GM12878 (cell line): ENCODE measurements around the gene ERO1B. TPM values are rescaled to one million over a fixed set of nuclear protein-coding genes. Genes with fewer than 3 reads are reported as not detected.

ENCODE experiments used
- DPF2 ChIP-seq: fragments of 450-650 bp; IDR thresholded peaks from 2 replicates; pipeline ENCODE4 v1.6.1; 2017; ENCODE audit warnings: mild to moderate bottlenecking
- JUND ChIP-seq: IDR thresholded peaks from 2 replicates; pipeline ENCODE4 v1.6.1; 2012; ENCODE audit warnings: low read depth, mild to moderate bottlenecking, low read length, improper control_type of control experiment, moderate library complexity
- NFXL1 ChIP-seq: fragments of 450-650 bp; IDR thresholded peaks from 2 replicates; pipeline ENCODE4 v1.6.1; 2017; ENCODE audit warnings: antibody characterized with exemption, mild to moderate bottlenecking, borderline replicate concordance
- STAT1 ChIP-seq: fragments of 450-650 bp; conservative IDR thresholded peaks from 2 replicates; pipeline ENCODE4 v1.6.1; 2014; ENCODE audit warnings: antibody characterized with exemption, mild to moderate bottlenecking
- SUZ12 ChIP-seq: fragments of 200-600 bp; sonication (generic); IDR thresholded peaks from one replicate; pipeline ENCODE4 v1.6.1; 2018; ENCODE audit warnings: antibody characterized with exemption, mild to moderate bottlenecking; ENCODE audit not compliant: unreplicated experiment
- polyA plus RNA-seq, 11 experiments: library from polyadenylated mRNA; depleted of rRNA in 4 of 11; unstranded in 6 of 11; stranded (reverse) in 5 of 11; fragments of >200 nt; fragmentation: Nextera tagmentation in 4 of 11; fragmentation: Illumina TruSeq in 1 of 11; extraction: Ambion mirVana in 4 of 11; extraction: Trizol in 1 of 11; gene quantifications; 1 replicate in 1 of 11; 2 replicates in 10 of 11; pipeline versions ENCODE4 v1.2.1 to v1.2.3, GENCODE V29; 2011 to 2016; ENCODE audit warnings: inconsistent platforms in 2 of 11, missing spikeins in 2 of 11, low read depth in 1 of 11
- total RNA-seq, 4 experiments: library from RNA; depleted of rRNA in 3 of 4; stranded (reverse); fragments of >200 nt in 3 of 4; fragmentation: Illumina TruSeq in 1 of 4; extraction: Trizol in 1 of 4; gene quantifications; 2 replicates each; pipeline versions ENCODE4 v1.2.1 to v1.2.3, GENCODE V29; 2013 to 2021
- TF ChIP-seq, protein P1 (sequence below): fragments of 450-650 bp; IDR thresholded peaks from 2 replicates; pipeline ENCODE4 v1.6.1; 2016; ENCODE audit warnings: mild to moderate bottlenecking, moderate library complexity, borderline replicate concordance
- TF ChIP-seq, protein P2 (sequence below): fragments of 450-650 bp; formaldehyde crosslinking; IDR thresholded peaks from 2 replicates; pipeline ENCODE4 v1.5.0; 2022; ENCODE audit warnings: mild to moderate bottlenecking, missing genetic modification characterization

The ERO1B gene
- total and polyA plus RNA-seq, 10 of the 15 experiments (the other 5 are each of a cell fraction or from before 2014, with no cell fraction given): 9.0 to 30.9 (median 23.0) TPM

DNA sequence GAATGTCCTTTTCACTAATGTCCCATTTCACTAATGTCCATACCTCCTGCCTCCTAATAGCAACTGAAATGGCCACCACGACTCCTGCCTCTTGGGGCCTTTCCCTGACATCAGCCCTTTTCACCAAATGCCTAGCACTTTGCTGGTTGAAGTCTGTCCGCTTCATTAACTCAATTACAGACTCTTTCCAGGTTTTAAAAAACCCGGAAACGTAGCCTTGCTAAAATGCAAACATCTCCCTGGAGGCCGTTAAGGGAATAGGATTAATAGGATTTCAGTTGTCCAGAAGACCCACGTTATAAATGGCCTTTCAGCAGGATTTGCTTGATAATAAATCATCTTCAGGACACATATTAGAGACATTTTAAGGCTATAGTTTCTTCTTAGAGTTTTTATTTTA is 25.7 kb upstream of the ERO1B start (continued):
- no peak for TF ChIP-seq SUZ12
- no peak for TF ChIP-seq STAT1
- TF ChIP-seq JUND: no peak
- TF ChIP-seq, protein P1, sequence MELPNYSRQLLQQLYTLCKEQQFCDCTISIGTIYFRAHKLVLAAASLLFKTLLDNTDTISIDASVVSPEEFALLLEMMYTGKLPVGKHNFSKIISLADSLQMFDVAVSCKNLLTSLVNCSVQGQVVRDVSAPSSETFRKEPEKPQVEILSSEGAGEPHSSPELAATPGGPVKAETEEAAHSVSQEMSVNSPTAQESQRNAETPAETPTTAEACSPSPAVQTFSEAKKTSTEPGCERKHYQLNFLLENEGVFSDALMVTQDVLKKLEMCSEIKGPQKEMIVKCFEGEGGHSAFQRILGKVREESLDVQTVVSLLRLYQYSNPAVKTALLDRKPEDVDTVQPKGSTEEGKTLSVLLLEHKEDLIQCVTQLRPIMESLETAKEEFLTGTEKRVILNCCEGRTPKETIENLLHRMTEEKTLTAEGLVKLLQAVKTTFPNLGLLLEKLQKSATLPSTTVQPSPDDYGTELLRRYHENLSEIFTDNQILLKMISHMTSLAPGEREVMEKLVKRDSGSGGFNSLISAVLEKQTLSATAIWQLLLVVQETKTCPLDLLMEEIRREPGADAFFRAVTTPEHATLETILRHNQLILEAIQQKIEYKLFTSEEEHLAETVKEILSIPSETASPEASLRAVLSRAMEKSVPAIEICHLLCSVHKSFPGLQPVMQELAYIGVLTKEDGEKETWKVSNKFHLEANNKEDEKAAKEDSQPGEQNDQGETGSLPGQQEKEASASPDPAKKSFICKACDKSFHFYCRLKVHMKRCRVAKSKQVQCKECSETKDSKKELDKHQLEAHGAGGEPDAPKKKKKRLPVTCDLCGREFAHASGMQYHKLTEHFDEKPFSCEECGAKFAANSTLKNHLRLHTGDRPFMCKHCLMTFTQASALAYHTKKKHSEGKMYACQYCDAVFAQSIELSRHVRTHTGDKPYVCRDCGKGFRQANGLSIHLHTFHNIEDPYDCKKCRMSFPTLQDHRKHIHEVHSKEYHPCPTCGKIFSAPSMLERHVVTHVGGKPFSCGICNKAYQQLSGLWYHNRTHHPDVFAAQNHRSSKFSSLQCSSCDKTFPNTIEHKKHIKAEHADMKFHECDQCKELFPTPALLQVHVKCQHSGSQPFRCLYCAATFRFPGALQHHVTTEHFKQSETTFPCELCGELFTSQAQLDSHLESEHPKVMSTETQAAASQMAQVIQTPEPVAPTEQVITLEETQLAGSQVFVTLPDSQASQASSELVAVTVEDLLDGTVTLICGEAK: no peak
- no peak for TF ChIP-seq NFXL1
- TF ChIP-seq, protein P2, sequence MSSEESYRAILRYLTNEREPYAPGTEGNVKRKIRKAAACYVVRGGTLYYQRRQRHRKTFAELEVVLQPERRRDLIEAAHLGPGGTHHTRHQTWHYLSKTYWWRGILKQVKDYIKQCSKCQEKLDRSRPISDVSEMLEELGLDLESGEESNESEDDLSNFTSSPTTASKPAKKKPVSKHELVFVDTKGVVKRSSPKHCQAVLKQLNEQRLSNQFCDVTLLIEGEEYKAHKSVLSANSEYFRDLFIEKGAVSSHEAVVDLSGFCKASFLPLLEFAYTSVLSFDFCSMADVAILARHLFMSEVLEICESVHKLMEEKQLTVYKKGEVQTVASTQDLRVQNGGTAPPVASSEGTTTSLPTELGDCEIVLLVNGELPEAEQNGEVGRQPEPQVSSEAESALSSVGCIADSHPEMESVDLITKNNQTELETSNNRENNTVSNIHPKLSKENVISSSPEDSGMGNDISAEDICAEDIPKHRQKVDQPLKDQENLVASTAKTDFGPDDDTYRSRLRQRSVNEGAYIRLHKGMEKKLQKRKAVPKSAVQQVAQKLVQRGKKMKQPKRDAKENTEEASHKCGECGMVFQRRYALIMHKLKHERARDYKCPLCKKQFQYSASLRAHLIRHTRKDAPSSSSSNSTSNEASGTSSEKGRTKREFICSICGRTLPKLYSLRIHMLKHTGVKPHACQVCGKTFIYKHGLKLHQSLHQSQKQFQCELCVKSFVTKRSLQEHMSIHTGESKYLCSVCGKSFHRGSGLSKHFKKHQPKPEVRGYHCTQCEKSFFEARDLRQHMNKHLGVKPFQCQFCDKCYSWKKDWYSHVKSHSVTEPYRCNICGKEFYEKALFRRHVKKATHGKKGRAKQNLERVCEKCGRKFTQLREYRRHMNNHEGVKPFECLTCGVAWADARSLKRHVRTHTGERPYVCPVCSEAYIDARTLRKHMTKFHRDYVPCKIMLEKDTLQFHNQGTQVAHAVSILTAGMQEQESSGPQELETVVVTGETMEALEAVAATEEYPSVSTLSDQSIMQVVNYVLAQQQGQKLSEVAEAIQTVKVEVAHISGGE (CRISPR knock-in tag): no peak
- no peak for TF ChIP-seq DPF2
